HG03565 (cell line): Measurements from ENCODE around the gene RCOR1.

ENCODE experiments used
- ATAC-seq: cut with Tn5 transposase; IDR thresholded peaks from one replicate; pipeline ENCODE4 v1.9.1; 2021; ENCODE audit warnings: mild to moderate bottlenecking, moderate library complexity; ENCODE audit not compliant: unreplicated experiment

The RCOR1 gene

DNA sequence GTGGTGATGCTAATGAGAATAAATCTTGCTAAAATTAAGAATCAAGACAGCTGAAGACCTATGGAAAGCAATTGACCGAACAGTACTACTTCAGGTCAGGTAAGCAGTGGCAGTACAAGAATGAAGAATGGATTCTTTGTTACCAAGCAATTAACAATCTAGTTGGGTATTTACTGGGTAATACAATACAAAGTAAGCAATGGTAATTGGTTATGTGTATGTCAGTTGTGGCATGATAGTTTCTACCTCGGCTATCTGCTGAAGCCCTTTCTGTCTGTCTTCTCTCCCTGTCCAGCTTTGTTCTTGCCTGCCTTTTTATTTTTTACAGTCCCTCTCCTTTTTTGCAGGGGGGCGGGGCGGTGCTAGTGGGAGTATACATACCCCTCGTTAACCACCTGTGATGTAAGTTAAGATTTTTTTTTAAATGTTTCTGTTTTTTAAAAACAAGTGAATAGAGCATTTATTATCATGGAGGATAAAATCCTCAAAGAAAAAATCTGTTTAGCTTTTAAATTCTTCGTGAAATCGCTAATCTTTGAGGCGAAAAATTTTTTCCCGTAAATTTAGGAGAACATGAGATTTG, 75.9 kb downstream of the RCOR1 start:
- no peak for ATAC-seq

DNA sequence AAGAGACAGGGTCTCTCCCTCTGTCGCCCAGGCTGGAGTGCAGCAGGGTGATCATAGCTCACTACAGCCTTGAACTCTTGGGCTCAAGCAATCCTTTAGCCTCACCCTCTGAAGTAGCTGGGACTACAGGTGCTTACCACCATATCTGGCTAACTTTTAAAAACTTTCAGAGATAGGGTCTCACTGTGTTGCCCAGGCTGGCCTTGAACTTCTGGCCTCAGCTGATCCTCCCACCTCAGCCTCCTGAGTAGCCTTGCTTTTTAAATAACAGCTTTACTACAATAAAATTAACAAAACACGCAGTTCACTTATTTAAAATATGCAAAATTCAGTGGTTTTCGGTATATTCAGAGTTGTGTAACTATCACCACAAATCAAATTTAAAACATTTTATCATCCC, 79.0 kb downstream of the RCOR1 start:
- no peak for ATAC-seq

DNA sequence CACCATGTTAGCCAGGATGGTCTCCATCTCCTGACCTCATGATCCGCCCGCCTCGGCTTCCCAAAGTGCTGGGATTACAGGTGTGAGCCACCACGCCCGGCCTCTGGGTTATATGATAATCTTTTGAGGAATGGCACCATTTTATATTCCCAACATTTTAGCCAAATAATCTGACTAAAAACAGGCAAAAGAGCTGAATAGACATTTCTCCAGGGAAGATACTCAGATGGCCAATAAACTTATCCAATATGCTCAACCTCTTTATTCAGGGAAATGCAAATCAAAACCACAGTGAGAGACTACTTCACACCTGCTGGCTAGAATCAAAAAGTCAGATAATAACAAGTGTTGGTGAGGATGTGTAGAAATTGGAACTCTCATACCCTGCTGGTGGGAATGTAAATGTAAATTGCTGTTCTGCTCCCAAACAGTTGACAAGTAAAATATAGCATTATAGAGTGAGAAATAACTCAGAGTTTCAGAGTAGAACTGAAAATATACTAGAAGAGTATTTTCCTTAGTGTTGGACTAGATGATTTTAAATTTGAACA, 80.0 kb downstream of the RCOR1 start:
- no peak for ATAC-seq

DNA sequence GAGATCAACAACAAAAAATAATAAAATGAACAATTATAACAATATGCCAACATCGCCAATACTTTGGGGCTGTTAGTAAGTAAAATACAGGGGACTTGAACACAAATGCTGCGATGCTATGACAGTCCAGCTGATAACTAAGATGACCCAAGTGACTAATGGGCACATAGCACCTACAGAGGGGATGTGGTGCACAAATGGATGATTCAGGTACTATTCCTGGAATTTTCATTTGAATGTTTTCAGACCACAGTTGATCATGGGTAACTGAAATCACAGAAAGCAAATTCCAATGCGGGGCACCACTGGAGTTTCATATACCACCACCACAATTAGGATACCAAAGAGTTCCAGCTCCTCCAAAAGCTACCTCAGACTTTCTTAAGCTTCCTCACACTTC, 82.9 kb downstream of the RCOR1 start:
- ATAC-seq, result no peak

DNA sequence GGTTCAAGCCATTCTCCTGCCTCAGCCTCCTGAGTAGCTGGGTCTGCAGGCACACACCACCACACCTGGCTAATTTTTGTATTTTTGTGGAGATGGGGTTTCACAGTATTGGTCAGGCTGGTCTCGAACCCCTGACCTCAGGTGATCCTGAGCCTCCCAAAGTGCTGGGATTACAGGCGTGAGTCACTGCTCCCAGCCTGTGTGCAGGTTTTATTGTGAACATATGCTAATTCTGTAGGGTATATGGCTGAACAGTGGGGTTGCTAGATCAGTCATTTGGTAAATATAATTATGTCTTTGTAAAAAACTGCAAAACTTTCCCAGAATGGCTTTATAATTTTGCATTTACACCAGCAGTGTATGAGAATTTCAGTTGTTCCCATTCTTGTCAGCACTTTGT, 85.9 kb downstream of the RCOR1 start:
- no peak for ATAC-seq

DNA sequence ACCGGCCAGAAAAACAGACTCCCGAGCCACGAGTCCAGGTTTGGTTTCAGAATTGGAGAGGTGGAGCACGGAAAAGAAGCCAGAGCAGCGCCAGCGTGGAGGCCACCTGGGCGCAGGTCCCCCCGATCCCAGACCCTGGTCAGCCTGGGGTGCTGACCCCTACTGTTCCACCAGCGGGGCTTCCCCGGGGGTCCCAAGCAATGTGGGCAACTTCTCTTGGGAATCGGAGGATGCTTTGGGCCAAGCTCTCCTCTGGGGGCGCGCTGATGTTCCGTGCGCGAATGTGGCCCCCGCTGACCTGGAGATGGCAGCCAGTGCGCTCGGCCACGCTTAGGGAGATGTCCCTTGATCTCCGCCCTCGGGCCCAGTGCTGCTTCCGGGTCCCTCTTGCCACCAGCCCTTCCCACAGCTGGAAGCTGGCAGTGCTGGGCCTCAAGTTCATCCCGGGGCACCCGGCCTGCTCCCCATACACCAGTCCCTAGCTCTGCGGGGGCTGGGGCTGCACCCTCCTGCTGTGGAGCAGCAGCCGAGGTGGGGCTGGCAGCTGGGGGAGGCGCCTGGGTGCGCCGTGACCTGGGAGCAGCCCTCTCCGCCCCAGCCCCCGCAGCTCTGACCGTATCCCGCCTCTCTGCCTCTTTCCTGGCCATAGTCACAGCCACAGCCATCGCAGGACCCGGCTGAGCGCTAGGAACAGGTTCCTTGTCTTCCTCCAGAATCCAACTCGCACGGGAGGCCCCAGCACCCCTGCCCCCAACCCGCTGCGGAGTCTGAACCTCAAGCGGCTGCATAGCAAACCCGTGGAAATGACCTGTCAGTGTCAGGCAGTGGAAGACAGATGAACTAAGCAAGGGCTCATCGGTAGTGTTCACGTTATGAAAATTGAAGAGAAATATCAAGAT, 91.2 kb downstream of the RCOR1 start:
- no peak for ATAC-seq

DNA sequence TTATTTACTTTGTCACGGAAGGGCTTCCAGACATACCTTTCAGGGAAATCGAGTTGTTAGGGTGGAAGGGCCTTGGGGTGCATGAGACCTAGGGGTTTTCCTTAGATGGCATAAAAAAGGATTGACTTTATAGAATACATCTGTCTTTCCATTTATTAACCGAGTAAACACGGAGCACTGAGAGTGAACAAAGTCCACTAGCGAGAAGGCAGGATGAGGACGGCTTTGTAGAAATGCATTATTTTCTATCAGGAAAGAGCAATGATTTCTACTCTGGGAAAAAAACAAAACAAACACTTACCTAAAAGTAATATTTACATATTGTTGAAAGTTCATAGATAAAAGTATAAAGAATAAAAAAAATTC, 91.8 kb downstream of the RCOR1 start:
- no peak for ATAC-seq

DNA sequence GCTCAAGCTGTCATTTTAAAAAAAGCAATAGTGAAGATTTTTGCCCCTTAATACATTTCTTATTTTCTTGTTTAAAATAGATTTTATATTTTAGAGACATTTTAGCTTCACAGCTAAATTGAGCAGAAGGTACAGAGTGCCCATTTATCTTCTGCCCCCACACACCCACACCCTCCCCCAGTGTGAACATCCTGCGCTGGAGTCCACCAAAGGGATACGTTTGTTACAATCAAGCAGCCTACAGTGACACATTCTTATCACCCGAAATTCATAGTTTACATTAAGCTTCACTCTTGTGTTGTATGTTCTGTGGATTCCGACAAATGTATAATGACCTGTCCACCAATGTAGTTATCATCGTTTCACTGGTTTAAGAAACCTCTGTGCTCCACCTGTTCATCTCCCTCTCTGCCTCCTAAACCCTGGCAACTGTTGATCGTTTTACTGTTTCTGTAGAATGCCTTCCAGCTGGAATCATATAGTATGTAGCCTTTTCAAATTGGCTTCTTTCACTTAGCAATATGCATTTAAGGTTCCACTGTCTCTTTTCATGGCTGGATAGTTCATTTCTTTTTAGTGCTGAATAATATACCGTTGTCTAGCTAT, 93.8 kb downstream of the RCOR1 start:
- no peak for ATAC-seq

DNA sequence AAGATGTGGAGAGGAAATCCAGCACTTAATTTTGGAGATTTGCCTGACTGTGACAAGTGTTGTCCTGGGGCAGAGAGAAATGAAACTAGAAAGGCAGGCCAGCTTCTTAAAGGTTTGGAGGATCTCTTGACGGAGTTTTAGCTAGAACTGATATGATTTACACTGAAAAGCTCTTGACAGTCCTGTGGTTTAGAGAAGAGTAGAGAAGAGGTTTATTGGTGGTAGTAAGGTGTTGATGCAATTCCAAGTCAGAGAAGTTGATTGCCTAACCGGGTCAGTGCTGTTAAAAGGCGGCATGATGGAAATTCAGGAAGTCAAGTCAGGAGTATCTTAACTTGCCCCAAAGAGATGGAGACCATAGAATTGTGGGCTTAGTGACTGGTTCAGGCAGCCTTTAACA, 95.8 kb downstream of the RCOR1 start:
- no peak for ATAC-seq

DNA sequence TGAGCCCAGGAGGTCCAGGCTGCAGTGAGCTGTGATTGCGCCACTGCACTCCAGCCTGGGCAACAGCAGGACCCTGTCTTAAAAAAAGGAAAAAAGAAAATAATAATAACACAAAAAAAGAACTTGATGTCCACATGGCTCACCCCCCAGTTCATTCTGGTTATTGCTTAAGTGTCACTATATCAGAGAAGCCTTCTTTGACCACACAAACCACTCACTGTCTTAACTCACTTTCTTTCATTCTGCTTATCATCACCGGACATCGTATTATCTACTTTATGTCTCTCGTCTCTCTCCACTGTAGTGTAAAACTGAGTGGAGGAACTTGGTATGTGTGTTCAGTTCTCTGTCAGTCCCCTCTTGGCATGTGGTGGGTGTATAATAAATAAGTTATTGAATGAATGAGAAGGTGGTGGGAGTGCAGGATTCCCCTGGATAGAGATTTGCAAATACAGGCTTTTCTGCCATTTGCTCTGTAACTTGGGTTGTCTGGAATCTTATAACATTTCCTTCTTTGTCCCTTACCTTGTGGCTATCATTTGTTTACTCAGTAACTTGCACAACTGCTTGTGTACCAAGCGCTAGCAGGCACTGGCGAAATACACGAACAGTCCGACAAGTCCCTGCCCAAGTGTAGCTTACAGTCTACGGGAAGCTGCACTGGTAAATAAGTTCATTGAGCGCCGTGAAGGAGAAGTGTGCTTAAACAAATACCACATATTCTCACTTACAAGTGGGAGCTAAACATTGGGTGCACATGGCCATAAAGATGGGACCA, 98.2 kb downstream of the RCOR1 start:
- no peak for ATAC-seq

DNA sequence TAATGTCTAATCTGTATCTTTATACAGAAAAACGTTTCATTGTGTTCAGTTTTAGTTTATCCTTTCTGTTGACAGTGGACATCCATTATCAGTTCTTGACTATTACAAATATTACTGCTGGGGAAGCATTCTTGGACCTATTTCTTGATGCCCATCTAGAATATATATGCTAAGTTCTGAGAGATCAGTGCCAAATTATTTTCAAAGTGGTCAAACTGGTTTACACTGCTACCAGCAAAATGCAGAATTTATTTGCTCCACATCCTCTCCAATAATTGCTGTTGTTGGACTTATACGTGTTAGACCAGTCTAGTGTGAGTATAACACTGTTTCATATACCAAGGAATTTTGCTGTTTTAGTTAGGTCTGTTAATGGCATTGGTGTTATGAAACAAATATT, 99.3 kb downstream of the RCOR1 start:
- no peak for ATAC-seq

DNA sequence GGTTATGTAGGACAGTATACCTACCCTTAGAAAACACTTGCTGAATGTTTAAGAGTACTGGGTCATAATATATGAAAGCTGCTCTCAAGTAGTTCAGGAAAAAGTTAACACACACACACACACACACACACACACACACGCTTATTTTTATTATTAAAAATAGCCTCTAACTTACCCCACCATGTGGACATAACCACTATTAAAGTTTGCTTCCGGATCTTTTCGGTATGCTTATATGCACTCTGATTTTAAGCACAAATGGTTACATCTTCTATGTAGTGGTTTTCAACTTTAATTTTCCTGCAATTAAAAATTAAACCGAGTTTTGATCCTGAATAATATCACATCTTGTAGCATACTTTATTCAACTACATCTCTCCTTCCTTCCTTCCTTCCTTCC, 99.9 kb downstream of the RCOR1 start:
- no peak for ATAC-seq

DNA sequence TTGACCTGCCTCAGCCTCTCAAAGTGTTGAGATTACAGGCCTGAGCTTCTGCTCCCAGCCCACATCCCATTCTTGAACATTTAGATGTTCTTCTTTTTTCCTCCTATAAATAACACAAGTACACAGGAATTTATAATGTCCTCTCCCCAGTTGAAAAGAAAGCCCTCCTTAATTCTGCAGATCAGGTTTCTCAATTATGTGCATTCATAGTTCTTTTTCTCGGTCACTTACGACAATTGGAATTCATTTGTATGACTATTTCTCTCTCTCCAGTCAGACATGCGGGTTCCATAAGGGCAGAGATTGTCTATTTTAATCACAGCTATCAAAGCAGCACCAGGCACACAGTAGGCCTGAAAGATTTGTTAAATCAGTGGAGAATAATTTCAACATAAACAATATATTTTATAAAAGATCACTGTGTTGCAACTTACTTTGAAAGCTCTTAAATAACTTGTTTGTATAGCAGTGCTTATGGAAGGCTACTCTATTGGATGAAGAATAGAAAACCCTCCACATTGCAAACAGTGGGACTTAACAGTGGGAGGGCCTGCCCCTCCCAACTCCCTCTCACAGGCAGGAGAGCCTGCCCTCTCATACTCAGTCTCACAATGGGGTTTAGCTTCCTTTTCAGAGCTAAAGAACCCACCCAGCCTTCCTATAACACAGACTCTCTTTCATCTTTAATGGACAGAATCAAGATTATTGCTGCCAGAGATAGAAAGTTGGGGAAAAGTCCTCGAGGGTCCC, 100.7 kb downstream of the RCOR1 start:
- ATAC-seq, result no peak

DNA sequence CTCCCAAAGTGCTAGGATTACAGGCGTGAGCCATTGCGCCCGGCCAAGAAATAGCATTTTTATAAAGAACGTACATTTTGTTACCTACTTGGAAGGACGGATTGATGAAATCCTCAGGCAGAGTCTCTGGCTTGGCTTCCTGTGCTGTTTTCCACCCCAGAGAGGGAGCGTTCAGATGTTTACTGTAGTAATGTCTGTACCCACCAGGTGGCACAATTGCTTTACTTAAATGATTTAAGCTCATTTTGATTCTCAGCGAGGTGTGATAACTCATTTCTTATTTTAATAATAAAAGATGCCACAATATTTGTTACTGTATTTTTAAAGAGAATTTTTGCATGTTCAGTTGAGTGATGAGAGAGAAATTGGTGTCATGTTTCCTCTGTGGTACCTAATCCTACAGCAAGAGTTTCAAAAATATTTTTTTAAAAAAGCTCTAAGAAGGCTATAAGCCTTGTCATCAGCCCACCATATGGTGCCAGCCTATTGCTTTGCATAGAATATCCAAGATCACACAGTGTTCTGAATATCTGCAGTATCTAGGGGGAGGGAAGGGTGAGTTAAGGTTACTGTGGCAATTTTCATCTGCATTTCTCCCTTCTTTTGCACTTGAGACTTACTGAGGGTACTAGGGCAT, 102.2 kb downstream of the RCOR1 start:
- ATAC-seq, result no peak

DNA sequence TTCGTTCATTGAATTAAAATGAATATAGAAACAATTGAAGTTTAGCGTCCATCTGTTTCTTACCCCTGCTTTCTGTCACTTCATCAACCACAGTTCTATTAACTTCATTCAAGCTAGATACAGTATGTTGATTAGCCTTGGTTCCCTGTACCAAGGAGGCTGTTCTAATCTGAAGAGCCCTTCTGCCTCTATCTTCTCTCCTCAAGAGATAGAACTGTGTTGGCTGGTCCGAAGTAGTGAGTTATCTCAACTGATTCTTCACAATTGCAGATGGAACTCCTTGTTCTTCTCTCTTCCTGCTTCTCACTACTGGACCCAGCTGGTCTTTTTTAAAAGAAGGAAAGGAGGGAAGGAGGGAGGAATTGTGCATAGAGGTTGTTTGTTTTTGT, 102.7 kb downstream of the RCOR1 start:
- ATAC-seq, result no peak

DNA sequence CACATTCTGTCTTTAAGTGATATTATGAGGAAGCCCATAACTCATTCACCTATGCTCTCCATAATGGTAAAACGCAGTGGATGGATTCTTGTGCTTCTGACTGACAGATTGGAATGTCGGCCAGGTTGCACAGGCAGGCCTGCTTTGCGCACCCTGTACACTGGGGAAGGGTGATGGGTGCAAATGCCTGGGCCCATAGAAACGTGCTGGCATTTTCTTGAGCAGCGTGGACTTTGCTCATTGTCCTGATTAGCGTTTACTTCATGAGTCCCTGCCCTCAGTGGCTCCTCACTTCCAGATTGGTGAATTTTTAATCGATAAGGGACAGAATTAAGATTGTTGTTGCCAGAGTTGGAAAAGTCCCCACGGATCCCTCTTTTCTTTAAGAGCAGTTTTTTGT, 103.9 kb downstream of the RCOR1 start:
- no peak for ATAC-seq

DNA sequence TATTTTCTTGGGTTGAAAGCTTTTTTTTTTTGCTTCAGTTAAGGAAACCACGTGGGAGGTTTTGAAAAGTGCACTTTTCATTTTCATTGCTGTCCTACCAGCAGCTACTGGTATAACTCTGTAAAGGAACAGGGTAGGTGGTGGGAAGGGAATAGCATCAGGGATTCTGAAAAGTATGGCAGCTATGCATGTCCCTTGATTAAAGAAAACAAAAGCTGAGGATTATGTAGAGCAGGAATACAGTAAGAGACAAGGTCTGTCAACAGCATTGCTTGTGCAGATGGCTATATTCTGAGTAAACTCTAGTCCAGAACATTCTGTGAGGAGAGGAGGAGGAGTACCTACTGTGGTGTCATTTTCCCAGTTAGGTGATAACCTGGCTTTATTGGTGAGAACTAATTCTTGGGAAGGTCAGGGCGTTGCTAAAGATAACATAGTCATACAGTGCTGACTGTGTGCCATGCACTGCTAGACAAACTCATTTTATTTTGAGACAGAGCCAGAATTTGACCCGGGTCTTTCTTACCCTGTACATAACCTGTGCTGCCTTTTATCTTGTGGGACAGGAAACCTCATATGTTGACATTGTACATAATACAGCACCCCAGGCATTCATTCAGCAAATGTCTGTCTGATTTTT, 104.5 kb downstream of the RCOR1 start:
- ATAC-seq, result no peak

DNA sequence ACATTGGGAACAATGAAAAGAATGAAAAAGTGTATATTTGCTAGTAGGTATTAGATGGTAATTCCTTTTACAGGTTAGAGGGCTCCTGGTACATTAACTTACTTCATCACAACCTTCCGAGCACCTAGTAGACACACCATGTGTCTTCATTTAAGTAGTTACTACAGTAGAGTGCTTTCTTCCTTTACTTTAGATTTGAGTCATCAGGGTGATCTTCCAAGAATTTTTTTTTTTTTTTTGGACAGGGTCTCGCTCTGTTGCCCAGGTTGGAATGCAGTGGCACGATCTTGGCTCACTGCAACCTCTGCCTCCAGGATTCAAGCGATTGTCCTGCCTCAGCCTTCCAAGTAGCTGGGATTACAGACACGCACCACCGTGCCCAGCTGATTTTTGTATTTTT, 105.1 kb downstream of the RCOR1 start:
- no peak for ATAC-seq

DNA sequence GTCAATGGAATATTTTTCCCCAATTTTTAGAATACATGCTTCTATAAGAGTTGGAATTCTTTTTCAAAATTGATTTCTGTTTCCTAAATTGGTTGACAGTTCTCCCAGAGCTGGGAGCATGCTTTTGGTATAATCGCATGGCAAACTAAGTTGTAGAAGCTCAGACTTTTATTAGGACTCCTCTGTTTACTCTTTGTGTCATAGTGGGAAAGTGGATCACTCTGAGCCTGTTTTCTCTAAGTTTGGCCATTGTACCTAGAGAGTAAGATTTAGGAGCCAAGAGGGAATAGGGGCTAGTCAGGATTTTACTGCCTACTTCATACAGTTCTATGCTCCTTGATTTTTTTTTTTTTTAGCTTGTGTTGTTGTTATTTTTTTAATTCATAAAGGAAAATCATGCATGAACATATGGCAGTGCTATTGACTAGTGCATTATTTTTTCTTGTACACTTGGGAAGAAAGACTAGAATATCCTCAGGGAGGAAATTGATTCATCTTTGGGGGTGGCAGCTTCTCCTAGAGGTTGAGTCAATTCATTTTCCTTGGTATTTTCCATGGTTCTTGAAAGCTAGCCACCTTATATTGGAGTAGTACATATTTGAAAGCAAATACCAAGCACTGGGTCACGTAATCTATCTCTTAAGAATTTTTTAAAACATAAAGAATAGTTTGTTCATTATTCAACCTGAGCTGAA, 107.1 kb downstream of the RCOR1 start:
- ATAC-seq, result no peak
